NCI-H524 (cell line): ENCODE results near the gene YPEL5.

Experiments
- DNase-seq, 2 experiments: peaks; one replicate each; lab custom pipeline; 2025; lab: John Stamatoyannopoulos, UW

The YPEL5 gene

GRCh38 chr2:30205456-30205855, 58.6 kb downstream of the YPEL5 start:
- DNase-seq, result no peak

DNA sequence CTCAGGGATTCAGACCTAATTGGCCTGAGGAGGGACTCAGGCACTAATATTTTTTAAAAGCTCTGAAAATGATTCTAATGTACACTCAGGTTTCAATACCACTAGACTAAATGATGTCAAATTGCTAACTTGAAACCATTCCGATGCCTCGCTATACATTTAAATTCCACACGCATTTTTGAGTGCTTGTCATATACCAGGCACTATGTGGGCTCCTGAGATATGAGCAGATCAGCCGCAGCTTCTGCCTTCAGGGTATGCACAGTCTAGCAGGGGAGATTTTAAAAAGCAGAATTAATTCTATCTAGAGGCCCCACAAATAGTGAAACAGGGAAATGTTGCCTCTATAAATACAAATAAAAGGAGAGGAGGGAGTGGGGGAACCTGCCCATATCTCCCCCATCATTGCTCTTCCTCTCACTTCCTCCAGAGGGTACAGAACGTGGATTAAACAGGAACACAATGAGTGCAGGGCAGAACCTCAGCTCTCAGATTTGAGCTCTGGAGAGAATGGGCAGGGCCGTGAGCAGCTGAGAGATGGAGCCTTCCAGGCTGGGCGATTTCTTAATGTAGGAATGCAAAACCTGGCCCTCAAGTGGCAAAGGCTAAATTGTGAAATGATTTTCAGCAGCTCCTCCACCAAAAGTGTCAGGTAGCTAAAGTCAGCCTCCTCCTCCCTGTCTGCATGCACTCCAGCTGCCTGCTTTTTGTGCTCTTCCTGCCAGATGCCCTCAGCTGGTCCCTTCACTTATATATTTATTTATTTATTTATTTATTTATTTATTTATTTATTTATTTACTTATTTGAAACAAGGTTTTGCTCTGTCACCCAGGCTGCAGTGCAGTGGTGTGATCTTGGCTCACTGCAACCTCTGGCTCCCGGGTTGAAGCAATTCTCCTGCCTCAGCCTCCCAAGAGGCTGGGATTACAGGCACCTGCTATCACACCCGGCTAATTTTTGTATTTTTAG, 59.9 kb downstream of the YPEL5 start:
- no peak for DNase-seq

- peak; percentile 51 to 86 for DNase-seq
These were observed 61.6 kb downstream of the YPEL5 start for GRCh38 chr2:30208453-30208852.

DNA sequence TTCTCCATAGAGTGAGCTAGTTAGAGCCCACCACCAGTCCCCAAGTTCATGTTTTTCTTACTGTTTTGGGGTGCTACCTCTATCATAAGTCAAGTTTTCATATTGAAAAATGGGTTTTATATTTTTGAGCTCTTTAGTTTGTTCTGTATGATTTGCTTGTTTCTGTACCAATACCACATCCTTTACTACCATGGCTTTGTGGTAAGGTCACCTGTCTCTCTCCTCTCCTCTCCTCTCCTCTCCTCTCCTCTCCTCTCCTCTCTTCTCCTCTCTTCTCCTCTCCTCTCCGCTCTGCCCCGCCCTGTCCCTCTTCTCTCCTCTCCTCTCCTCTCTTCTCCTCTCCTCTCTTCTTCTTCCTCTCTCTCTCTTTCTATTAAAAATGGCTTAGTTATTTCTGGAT, 62.4 kb downstream of the YPEL5 start:
- DNase-seq, result no peak
